Right cardiac atrium (tissue), 5 donors: ENCODE results near the gene NPAT. TPM values are rescaled to one million over a fixed set of nuclear protein-coding genes. Genes with fewer than 3 reads are reported as not detected.
A peak's percentile ranks its signal among the peaks of the same experiment; 100 is the strongest.
"Not testable (repeated sequence)": the region's sequence is repeated elsewhere in the genome, so short reads cannot be mapped to it uniquely, and the experiment has no call there.

Experiments used
- ATAC-seq, 2 donors: fragments of 200-7000 bp; cut with Tn5 transposase; one replicate each; pipeline versions ENCODE4 v1.8.0 to v1.9.1; 2020; ENCODE audit warnings: moderate library complexity in 2 of 2, mild to moderate bottlenecking in 1 of 2
- DNase-seq, 3 donors: peaks; one replicate each; pipeline ENCODE4 v3.0.0-alpha.2; 2020
- H3K27ac ChIP-seq: one replicate; pipeline ENCODE4 v1.5.1; 2013; ENCODE audit warnings: mild to moderate bottlenecking, low read length, control low read depth, moderate library complexity
- H3K27me3 ChIP-seq: one replicate; pipeline ENCODE4 v1.6.1; 2013; ENCODE audit not compliant: control insufficient read depth, insufficient read depth
- H3K4me1 ChIP-seq: one replicate; pipeline ENCODE4 v1.6.1; 2013; ENCODE audit warnings: low read length; ENCODE audit not compliant: control insufficient read depth, insufficient read depth
- H3K4me3 ChIP-seq: one replicate; pipeline ENCODE4 v1.5.1; 2013; ENCODE audit warnings: low read length, control low read depth
- H3K9me3 ChIP-seq: one replicate; pipeline ENCODE4 v1.6.1; 2013; ENCODE audit warnings: low read length; ENCODE audit not compliant: control insufficient read depth
- WGBS: extraction: QIAGEN DNeasy Blood & Tissue Kit; methylation state at CpG from one replicate; pipeline ENCODE4 v1.1.7; 2013; 5-methylcytosine and 5-hydroxymethylcytosine counted together
- intact Hi-C, 4 donors: fragments of 100-400 bp; cut with DNase I; formaldehyde crosslinking; loops; one replicate each; pipeline versions ENCODE4 v1.11.0 to v1.14.0; 2022 to 2023
- polyA plus RNA-seq: library from polyadenylated mRNA; stranded (reverse); fragments of 200-250 nt; gene quantifications from one replicate; pipeline ENCODE4 v1.2.3, GENCODE V29; 2013
- total RNA-seq, 4 donors: library from RNA; stranded (reverse); fragmentation: NEBNext Ultra II Directional; extraction: Animal tissue kit (Norgen Biotek cat#: 25700); gene quantifications; one replicate each; pipeline ENCODE4 v1.2.1, GENCODE V29; 2021
- donor health status: healthy with polysubstance abuse.
- donor health status: DM: no; HTN: yes; CAD: no.
- donor health status: DM: no; HTN: no; CAD: no.
- donor health status: DM: no; HTN: yes; CAD: no; lungs with severe emphysema.
- donor health status: DM: yes; HTN: yes; CAD: no.

Gene NPAT
- total and polyA plus RNA-seq, 5 donors: 2.8 to 10.3 (median 9.9) TPM

GRCh38 chr11:108148556-108148955, 73.9 kb downstream of the NPAT start:
- Histone ChIP-seq H3K4me3 (no peak overlapping the region), H3K27me3 (no peaks in the 10 kb centered on the region), H3K9me3 (no peaks in the 10 kb centered on the region), H3K27ac (no peak overlapping the region), H3K4me1 (no peaks in the 10 kb centered on the region)
- no peak for ATAC-seq
- WGBS: 52% methylated on average over 3 of the region's 3 CpGs
- DNase-seq: no peak
- intact Hi-C loops: no loop called here

- DNase-seq (no peak), ATAC-seq (no peak)
- no peak overlapping the region for H3K27ac ChIP-seq
- no peak overlapping the region for H3K4me3 ChIP-seq
- 71% methylated on average over 1 of the region's 1 CpG for WGBS
- intact Hi-C loops: no loop called here
- no peaks in the 10 kb centered on the region for H3K27me3 ChIP-seq
- H3K9me3 ChIP-seq: no peaks in the 10 kb centered on the region
- no peaks in the 10 kb centered on the region for H3K4me1 ChIP-seq
These were observed 75.3 kb downstream of the NPAT start for GRCh38 chr11:108147150-108147549.

- intact Hi-C loops: no loop called here
- H3K27ac ChIP-seq: no peak overlapping the region
- ATAC-seq (no peak), DNase-seq (no peak)
- no peaks in the 10 kb centered on the region for H3K9me3 ChIP-seq
- H3K27me3 ChIP-seq: no peaks in the 10 kb centered on the region
- WGBS: 90% methylated on average over 3 of the region's 3 CpGs
- no peaks in the 10 kb centered on the region for H3K4me1 ChIP-seq
- no peak overlapping the region for H3K4me3 ChIP-seq
These were observed 77.8 kb downstream of the NPAT start for GRCh38 chr11:108144615-108145014.

- no peak for DNase-seq
- no peaks in the 10 kb centered on the region for H3K9me3 ChIP-seq
- no peaks in the 10 kb centered on the region for H3K27me3 ChIP-seq
- no peak for ATAC-seq
- WGBS: 96% methylated on average over 7 of the region's 7 CpGs
- no peak overlapping the region for H3K4me3 ChIP-seq
- H3K4me1 ChIP-seq: no peaks in the 10 kb centered on the region
- no peak overlapping the region for H3K27ac ChIP-seq
- intact Hi-C loops: no loop called here
These were observed 80.1 kb downstream of the NPAT start for GRCh38 chr11:108142304-108142703.

- intact Hi-C loops: no loop called here
- DNase-seq (no peak), ATAC-seq (no peak)
- no peak overlapping the region for H3K27ac ChIP-seq
- no peak overlapping the region for H3K4me3 ChIP-seq
- no peaks in the 10 kb centered on the region for H3K9me3 ChIP-seq
- no peaks in the 10 kb centered on the region for H3K4me1 ChIP-seq
- WGBS: 87% methylated on average over 1 of the region's 1 CpG
- no peaks in the 10 kb centered on the region for H3K27me3 ChIP-seq
These were observed 85.2 kb downstream of the NPAT start for GRCh38 chr11:108137212-108137611.

- 76% methylated on average over 2 of the region's 2 CpGs for WGBS
- Histone ChIP-seq H3K4me3 (no peak overlapping the region), H3K9me3 (no peaks in the 10 kb centered on the region), H3K4me1 (no peaks in the 10 kb centered on the region), H3K27me3 (no peaks in the 10 kb centered on the region), H3K27ac (no peak overlapping the region)
- intact Hi-C loops: no loop called here
- DNase-seq (no peak), ATAC-seq (no peak)
These were observed 86.4 kb downstream of the NPAT start for GRCh38 chr11:108135845-108136544.

GRCh38 chr11:108132993-108133538, 89.4 kb downstream of the NPAT start:
- H3K27me3 ChIP-seq, H3K4me3 ChIP-seq, H3K27ac ChIP-seq, intact Hi-C loops, H3K9me3 ChIP-seq, H3K4me1 ChIP-seq, ATAC-seq, DNase-seq: not testable (repeated sequence)
- WGBS: 98% methylated on average over 2 of the region's 2 CpGs

- intact Hi-C loops: no loop called here
- 88% methylated on average over 1 of the region's 1 CpG for WGBS
- DNase-seq (no peak), ATAC-seq (no peak)
- H3K27ac ChIP-seq: no peak overlapping the region
- H3K9me3 ChIP-seq: no peaks in the 10 kb centered on the region
- H3K27me3 ChIP-seq: no peaks in the 10 kb centered on the region
- no peak overlapping the region for H3K4me3 ChIP-seq
- H3K4me1 ChIP-seq: peaks cover 1% of the 10 kb centered on the region
These were observed 90.4 kb downstream of the NPAT start for GRCh38 chr11:108131993-108132392.

- peaks cover 10% of the 10 kb centered on the region for H3K4me1 ChIP-seq
- ATAC-seq (no peak), DNase-seq (no peak)
- H3K4me3 ChIP-seq: no peak overlapping the region
- WGBS: 98% methylated on average over 2 of the region's 2 CpGs
- no peak overlapping the region for H3K27ac ChIP-seq
- no peaks in the 10 kb centered on the region for H3K9me3 ChIP-seq
- intact Hi-C loops: loop anchor here in 1 of 4 donors (10.0 kb wide), 1 partner anchor 96 kb away; the partner anchor contains the start of genes ATM and NPAT
- H3K27me3 ChIP-seq: no peaks in the 10 kb centered on the region
These were observed 93.7 kb downstream of the NPAT start for GRCh38 chr11:108128772-108129171.

- DNase-seq: no peak
- peaks cover 14% of the 10 kb centered on the region for H3K4me1 ChIP-seq
- WGBS: 74% methylated on average over 5 of the region's 5 CpGs
These were observed 97.3 kb downstream of the NPAT start for GRCh38 chr11:108125096-108125495.

GRCh38 chr11:108122166-108122628, 100.2 kb downstream of the NPAT start:
- WGBS: 24% methylated on average over 9 of the region's 9 CpGs
- peak overlapping the region; percentile 87 for H3K27ac ChIP-seq
- peak; percentile 22 to 23 for ATAC-seq
- H3K4me3 ChIP-seq: peak overlapping the region; percentile 54
- intact Hi-C loops: loop anchor here in 1 of 4 donors (10.0 kb wide), 1 partner anchor 103 kb away; the partner anchor contains the start of genes ATM and NPAT
- peaks cover 12% of the 10 kb centered on the region for H3K4me1 ChIP-seq
- DNase-seq: no peak
- no peaks in the 10 kb centered on the region for H3K9me3 ChIP-seq
- H3K27me3 ChIP-seq: no peaks in the 10 kb centered on the region

More at GRCh38 chr11:108125096-108125495, 97.3 kb downstream of the NPAT start:
- no peak overlapping the region for H3K4me3 ChIP-seq
- no peaks in the 10 kb centered on the region for H3K27me3 ChIP-seq
- no peak overlapping the region for H3K27ac ChIP-seq
- intact Hi-C loops: loop anchor here in 1 of 4 donors (10.0 kb wide), 1 partner anchor 100 kb away; the partner anchor contains the start of genes ATM and NPAT
- ATAC-seq: no peak
- H3K9me3 ChIP-seq: no peaks in the 10 kb centered on the region
